DND-41 (cell line): ENCODE results near the gene DIAPH1.

Experiments used
- ATAC-seq: fragments of 200-7000 bp; cut with Tn5 transposase; 3 replicates; pipeline ENCODE4 v1.9.1; 2021; ENCODE audit warnings: low read depth; ENCODE audit not compliant: insufficient read depth
- DNase-seq: peaks from one replicate; pipeline ENCODE4 v3.0.0-alpha.2; 2020
- H2AFZ ChIP-seq: 2 replicates; pipeline ENCODE4 v1.6.0; 2012; ENCODE audit warnings: low read depth, low read length
- H3K27ac ChIP-seq: 2 replicates; pipeline ENCODE4 v1.5.1; 2012; ENCODE audit warnings: low read length, inconsistent platforms
- H3K27me3 ChIP-seq: fragments of 200-600 bp; sonication (generic); 2 replicates; pipeline ENCODE4 v1.6.0; 2012; ENCODE audit warnings: low read length, mild to moderate bottlenecking, inconsistent platforms; ENCODE audit not compliant: insufficient read depth, poor library complexity
- H3K36me3 ChIP-seq: 2 replicates; pipeline ENCODE4 v1.5.1; 2012; ENCODE audit warnings: low read length, inconsistent platforms; ENCODE audit not compliant: insufficient read depth
- H3K4me1 ChIP-seq: 2 replicates; pipeline ENCODE4 v1.5.1; 2012; ENCODE audit warnings: mild to moderate bottlenecking, low read length; ENCODE audit not compliant: insufficient read depth
- H3K4me2 ChIP-seq: 2 replicates; pipeline ENCODE4 v1.6.0; 2012; ENCODE audit warnings: mild to moderate bottlenecking, moderate library complexity, low read length, inconsistent platforms; ENCODE audit not compliant: insufficient read depth
- H3K4me3 ChIP-seq, 2 experiments: fragments of 200-600 bp in 1 of 2; shearing (Covaris generic) in 1 of 2; 2 replicates each; pipeline ENCODE4 v1.5.1; 2012 to 2016; ENCODE audit warnings: inconsistent platforms in 2 of 2, low read length in 2 of 2, mild to moderate bottlenecking in 2 of 2, low read depth in 1 of 2, moderate library complexity in 1 of 2
- H3K79me2 ChIP-seq: 2 replicates; pipeline ENCODE4 v1.6.0; 2012; ENCODE audit warnings: low read length, inconsistent platforms; ENCODE audit not compliant: insufficient read depth
- H3K9ac ChIP-seq: 2 replicates; pipeline ENCODE4 v1.6.0; 2012; ENCODE audit warnings: low read depth, mild to moderate bottlenecking, inconsistent platforms, low read length, moderate library complexity
- H3K9me3 ChIP-seq: 2 replicates; pipeline ENCODE4 v1.5.1; 2012; ENCODE audit warnings: low read length, moderate library complexity, mild to moderate bottlenecking, inconsistent platforms; ENCODE audit not compliant: insufficient read depth, severe bottlenecking
- H4K20me1 ChIP-seq: 2 replicates; pipeline ENCODE4 v1.6.0; 2012; ENCODE audit warnings: low read length; ENCODE audit not compliant: insufficient read depth
- CTCF ChIP-seq: IDR thresholded peaks from 2 replicates; pipeline ENCODE4 v1.5.1; 2012; ENCODE audit warnings: borderline replicate concordance, low read length, moderate library complexity, mild to moderate bottlenecking; ENCODE audit not compliant: poor library complexity, severe bottlenecking; ENCODE audit errors: extremely low read depth
- EZH2 ChIP-seq: IDR thresholded peaks from 3 replicates; pipeline ENCODE4 v1.6.1; 2012; ENCODE audit warnings: borderline replicate concordance, low read depth, mild to moderate bottlenecking, moderate library complexity, low read length, inconsistent platforms; ENCODE audit not compliant: severe bottlenecking

The DIAPH1 gene

GRCh38 chr5:141609044-141609443, 9.8 kb downstream of the DIAPH1 start:
- H3K27me3 ChIP-seq: no peaks in the 10 kb centered on the region
- 0 out of 2 replicates have a peak, but pooled peaks cover 3% of the 10 kb centered on the region for H4K20me1 ChIP-seq
- TF ChIP-seq EZH2 (no peak), CTCF (no peak)
- peaks cover 91% of the 10 kb centered on the region for H3K79me2 ChIP-seq
- H3K4me1 ChIP-seq: peaks cover 96% of the 10 kb centered on the region
- no peak overlapping the region for H2AFZ ChIP-seq
- no peaks in the 10 kb centered on the region for H3K9me3 ChIP-seq
- H3K4me2 ChIP-seq: peak overlapping the region; percentile 38; the same call in 1 of the 2 replicates
- peaks cover 23% of the 10 kb centered on the region; the same call in 1 of the 2 replicates for H3K36me3 ChIP-seq
- H3K27ac ChIP-seq: peak overlapping the region; percentile 92
- H3K9ac ChIP-seq: peak overlapping the region; percentile 28
- H3K4me3 ChIP-seq: no peak overlapping the region
- no peak for ATAC-seq
- no peak for DNase-seq

- H3K9ac ChIP-seq: peak overlapping the region; percentile 56; the same call in 1 of the 2 replicates
- no peak for DNase-seq
- H3K36me3 ChIP-seq: peaks cover 23% of the 10 kb centered on the region; the same call in 1 of the 2 replicates
- peak overlapping the region; percentile 92 for H3K27ac ChIP-seq
- H3K4me2 ChIP-seq: peak overlapping the region; percentile 15; the same call in 1 of the 2 replicates
- TF ChIP-seq EZH2: no peak
- no peak for TF ChIP-seq CTCF
- no peak overlapping the region for H2AFZ ChIP-seq
- H3K27me3 ChIP-seq: no peaks in the 10 kb centered on the region
- H3K4me3 ChIP-seq: no peak overlapping the region
- peaks cover 91% of the 10 kb centered on the region for H3K79me2 ChIP-seq
- no peaks in the 10 kb centered on the region for H3K9me3 ChIP-seq
- peaks cover 3% of the 10 kb centered on the region; the same call in 1 of the 2 replicates for H4K20me1 ChIP-seq
- no peak for ATAC-seq
- peaks cover 96% of the 10 kb centered on the region for H3K4me1 ChIP-seq
Measured at GRCh38 chr5:141608557-141608956, 10.2 kb downstream of the DIAPH1 start.

- H3K79me2 ChIP-seq: peaks cover 91% of the 10 kb centered on the region
- H3K27me3 ChIP-seq: no peaks in the 10 kb centered on the region
- no peak for DNase-seq
- H2AFZ ChIP-seq: no peak overlapping the region
- peaks cover 23% of the 10 kb centered on the region; the same call in 1 of the 2 replicates for H3K36me3 ChIP-seq
- TF ChIP-seq CTCF: no peak
- H3K9ac ChIP-seq: peak overlapping the region; percentile 56
- peak overlapping the region; percentile 57 for H3K4me2 ChIP-seq
- no peak for ATAC-seq
- no peak overlapping the region for H3K4me3 ChIP-seq
- H3K27ac ChIP-seq: peak overlapping the region; percentile 92
- H3K4me1 ChIP-seq: peaks cover 96% of the 10 kb centered on the region
- peaks cover 3% of the 10 kb centered on the region; the same call in 1 of the 2 replicates for H4K20me1 ChIP-seq
- no peaks in the 10 kb centered on the region for H3K9me3 ChIP-seq
Measured at GRCh38 chr5:141608046-141608445, 10.8 kb downstream of the DIAPH1 start.
